Activated CD8-positive, alpha-beta T cell treated with anti-CD3 and anti-CD28 coated beads for 36 hours (primary cell): Measurements from ENCODE around the gene THRA. TPM values are rescaled to one million over a fixed set of nuclear protein-coding genes. Genes with fewer than 3 reads are reported as not detected.

ENCODE experiments used
- ATAC-seq: fragments of 200-7000 bp; cut with Tn5 transposase; one replicate; pipeline ENCODE4 v1.10.0; 2021; ENCODE audit warnings: mild to moderate bottlenecking, moderate library complexity
- CTCF ChIA-PET: fragments of 350-600 bp; sonication (Branson Sonifier 250); formaldehyde crosslinking; loops from one replicate; lab custom pipeline; 2021; ENCODE audit warnings: antibody characterized with exemption; lab: Charles Lee
- POLR2A ChIA-PET: fragments of 350-600 bp; sonication (Branson Sonifier 250); formaldehyde crosslinking; loops from one replicate; lab custom pipeline; 2021; ENCODE audit warnings: antibody characterized with exemption; lab: Charles Lee
- DNase-seq: peaks from one replicate; pipeline ENCODE4 v3.0.0-alpha.2; 2020
- H3K27ac Mint-ChIP-seq: one replicate; pipeline ENCODE4 v1.8.0; 2021; ENCODE audit warnings: mild to moderate bottlenecking, mixed read lengths
- H3K27me3 Mint-ChIP-seq: one replicate; pipeline ENCODE4 v1.8.0; 2021; ENCODE audit warnings: mixed read lengths
- H3K36me3 Mint-ChIP-seq: one replicate; pipeline ENCODE4 v1.8.0; 2021; ENCODE audit warnings: low read depth, mixed read lengths
- H3K4me1 Mint-ChIP-seq: one replicate; pipeline ENCODE4 v1.8.0; 2021; ENCODE audit warnings: low read depth, mixed read lengths
- H3K4me3 Mint-ChIP-seq: one replicate; pipeline ENCODE4 v1.8.0; 2021; ENCODE audit warnings: mild to moderate bottlenecking, moderate library complexity, mixed read lengths
- H3K9me3 Mint-ChIP-seq: one replicate; pipeline ENCODE4 v1.8.0; 2021; ENCODE audit warnings: mixed read lengths
- CTCF ChIP-seq: fragments of 200-600 bp; IDR thresholded peaks from one replicate; pipeline ENCODE4 v1.8.0; 2022; ENCODE audit warnings: antibody characterized with exemption, mild to moderate bottlenecking
- intact Hi-C: fragments of 100-400 bp; cut with micrococcal nuclease; formaldehyde crosslinking; loops from one replicate; pipeline ENCODE4 v1.10.0; 2022
- total RNA-seq, 2 experiments: library from RNA; stranded (reverse); gene quantifications; one replicate each; pipeline ENCODE4 v1.2.3, GENCODE V29; 2021

THRA gene
- total RNA-seq, 2 experiments from 2014 or later = 11.1 to 13.8 TPM

GRCh38 chr17:40091691-40092397 lies 29.1 kb downstream of the THRA start:
- intact Hi-C loops = no loop called here
- ATAC-seq = no peak
- H3K9me3 Mint-ChIP-seq = no peaks in the 10 kb centered on the region

GRCh38 chr17:40092581-40092980 lies 29.8 kb downstream of the THRA start:
- intact Hi-C loops = no loop called here
- POLR2A ChIA-PET = interaction anchor here (1.7 kb wide), 1 partner anchor 8 kb away, joined by 5 read pairs; no protein-coding TSS in a partner anchor
- CTCF ChIA-PET = interaction anchor here (1.7 to 9.5 kb wide), 3 partner anchors 17 to 57 kb away, joined by 4 to 72 read pairs (median 7); no protein-coding TSS in a partner anchor
- no peak for DNase-seq
- peaks cover 35% of the 10 kb centered on the region for H3K36me3 Mint-ChIP-seq
- H3K27ac Mint-ChIP-seq = no peak overlapping the region
- no peak for TF ChIP-seq CTCF
- no peak for ATAC-seq
- peaks cover 37% of the 10 kb centered on the region for H3K4me1 Mint-ChIP-seq
- no peaks in the 10 kb centered on the region for H3K27me3 Mint-ChIP-seq
- no peak overlapping the region for H3K4me3 Mint-ChIP-seq
- no peaks in the 10 kb centered on the region for H3K9me3 Mint-ChIP-seq

More at GRCh38 chr17:40091691-40092397, 29.1 kb downstream of the THRA start:
- DNase-seq = no peak
- Mint-ChIP-seq H3K27ac (peak overlapping the region; percentile 46), H3K27me3 (no peaks in the 10 kb centered on the region), H3K36me3 (peaks cover 35% of the 10 kb centered on the region), H3K4me1 (peaks cover 34% of the 10 kb centered on the region), H3K4me3 (no peak overlapping the region)
- ChIA-PET POLR2A (no interaction called here), CTCF (interaction anchor here (1.7 to 9.5 kb wide), 3 partner anchors 16 to 57 kb away, joined by 4 to 72 read pairs (median 7); no protein-coding TSS in a partner anchor)
- no peak for TF ChIP-seq CTCF

- H3K4me3 Mint-ChIP-seq = no peak overlapping the region
- no peak overlapping the region for H3K27ac Mint-ChIP-seq
- POLR2A ChIA-PET = interaction anchor here (1.7 kb wide), 1 partner anchor 8 kb away, joined by 5 read pairs; no protein-coding TSS in a partner anchor
- intact Hi-C loops = no loop called here
- H3K9me3 Mint-ChIP-seq = no peaks in the 10 kb centered on the region
- no peaks in the 10 kb centered on the region for H3K27me3 Mint-ChIP-seq
- no peak for ATAC-seq
- CTCF ChIA-PET = interaction anchor here (1.7 to 9.5 kb wide), 3 partner anchors 18 to 58 kb away, joined by 4 to 72 read pairs (median 7); no protein-coding TSS in a partner anchor
- TF ChIP-seq CTCF = no peak
- H3K36me3 Mint-ChIP-seq = peaks cover 40% of the 10 kb centered on the region
- DNase-seq = no peak
- H3K4me1 Mint-ChIP-seq = peaks cover 42% of the 10 kb centered on the region
Measured at GRCh38 chr17:40093005-40093579, 30.3 kb downstream of the THRA start.

- peak overlapping the region; percentile 63 for H3K27ac Mint-ChIP-seq
- ChIA-PET POLR2A (interaction anchor here (1.7 kb wide), 1 partner anchor 9 kb away, joined by 5 read pairs; no protein-coding TSS in a partner anchor), CTCF (interaction anchor here (1.7 to 9.5 kb wide), 3 partner anchors 18 to 59 kb away, joined by 4 to 72 read pairs (median 7); no protein-coding TSS in a partner anchor)
- no peak for TF ChIP-seq CTCF
- H3K27me3 Mint-ChIP-seq = no peaks in the 10 kb centered on the region
- H3K4me3 Mint-ChIP-seq = no peak overlapping the region
- peaks cover 46% of the 10 kb centered on the region for H3K36me3 Mint-ChIP-seq
- peaks cover 48% of the 10 kb centered on the region for H3K4me1 Mint-ChIP-seq
- intact Hi-C loops = no loop called here
- no peaks in the 10 kb centered on the region for H3K9me3 Mint-ChIP-seq
- DNase-seq (no peak), ATAC-seq (no peak)
Measured at GRCh38 chr17:40093580-40094201, 30.9 kb downstream of the THRA start.
